GM20431 (cell line): ENCODE results near the gene APOL1.
"Not testable (repeated sequence)": the region's sequence is repeated elsewhere in the genome, so short reads cannot be mapped to it uniquely, and the experiment has no call there.

Experiments used
- in situ Hi-C: fragments of 300-500 bp; cut with MseI, MboI; formaldehyde crosslinking; loops from one replicate; pipeline ENCODE4 v1.15.0; 2020; ENCODE audit warnings: low sequenced_read_pairs; ENCODE audit not compliant: unreplicated experiment

The APOL1 gene

GRCh38 chr22:36289406-36289870, 36.5 kb downstream of the APOL1 start:
- in situ Hi-C loops = no loop called here

- in situ Hi-C loops = not testable (repeated sequence)
Observed at GRCh38 chr22:36289948-36290371, 37.0 kb downstream of the APOL1 start.

- in situ Hi-C loops = not testable (repeated sequence)
Observed at GRCh38 chr22:36290391-36291075, 37.6 kb downstream of the APOL1 start.

- in situ Hi-C loops = no loop called here
Observed at GRCh38 chr22:36291831-36292740, 39.2 kb downstream of the APOL1 start.

- in situ Hi-C loops = no loop called here
Observed at GRCh38 chr22:36292823-36293530, 40.0 kb downstream of the APOL1 start.

- in situ Hi-C loops = no loop called here
Observed at GRCh38 chr22:36293606-36294292, 40.8 kb downstream of the APOL1 start.

- in situ Hi-C loops = no loop called here
Observed at GRCh38 chr22:36294293-36294620, 41.3 kb downstream of the APOL1 start.

- in situ Hi-C loops = no loop called here
Observed at GRCh38 chr22:36294801-36295200, 41.9 kb downstream of the APOL1 start.

- in situ Hi-C loops = no loop called here
Observed at GRCh38 chr22:36295247-36295646, 42.3 kb downstream of the APOL1 start.

- in situ Hi-C loops = no loop called here
Observed at GRCh38 chr22:36296690-36297089, 43.8 kb downstream of the APOL1 start.

GRCh38 chr22:36297568-36297967, 44.6 kb downstream of the APOL1 start:
- in situ Hi-C loops = no loop called here

GRCh38 chr22:36298118-36298517, 45.2 kb downstream of the APOL1 start:
- in situ Hi-C loops = no loop called here

- in situ Hi-C loops = no loop called here
Observed at GRCh38 chr22:36298601-36299000, 45.7 kb downstream of the APOL1 start.

GRCh38 chr22:36299295-36299694, 46.4 kb downstream of the APOL1 start:
- in situ Hi-C loops = no loop called here

- in situ Hi-C loops = loop anchor here (10.0 kb wide), 1 partner anchor 165 kb away; no protein-coding TSS in a partner anchor
Observed at GRCh38 chr22:36299911-36300310, 47.0 kb downstream of the APOL1 start.

GRCh38 chr22:36300396-36301212, 47.7 kb downstream of the APOL1 start:
- in situ Hi-C loops = loop anchor here (10.0 kb wide), 1 partner anchor 164 kb away; no protein-coding TSS in a partner anchor

- in situ Hi-C loops = loop anchor here (10.0 kb wide), 1 partner anchor 163 kb away; no protein-coding TSS in a partner anchor
Observed at GRCh38 chr22:36301384-36301828, 48.5 kb downstream of the APOL1 start.

- in situ Hi-C loops = loop anchor here (10.0 kb wide), 1 partner anchor 163 kb away; no protein-coding TSS in a partner anchor
Observed at GRCh38 chr22:36301851-36302250, 48.9 kb downstream of the APOL1 start.
